Breast epithelium (tissue), 4 donors: Measurements from ENCODE around the gene SCAANT1. TPM values are rescaled to one million over a fixed set of nuclear protein-coding genes. Genes with fewer than 3 reads are reported as not detected.

ENCODE experiments used
- DNase-seq, 2 donors: peaks; one replicate each; pipeline ENCODE4 v3.0.0-alpha.2; 2019; ENCODE audit warnings: low spot score in 2 of 2
- H3K27ac ChIP-seq, 2 donors: fragments of 200-600 bp; sonication (generic) in 1 of 2; one replicate each; pipeline ENCODE4 v1.5.1; 2016 to 2019; ENCODE audit warnings: mild to moderate bottlenecking in 1 of 2
- H3K27me3 ChIP-seq, 2 donors: fragments of 200-600 bp; sonication (generic) in 1 of 2; one replicate each; pipeline versions ENCODE4 v1.5.1 to v1.6.0; 2017 to 2019; ENCODE audit warnings: control low read depth in 1 of 2, mild to moderate bottlenecking in 1 of 2
- H3K36me3 ChIP-seq: fragments of 200-600 bp; one replicate; pipeline ENCODE4 v1.5.1; 2019
- H3K4me1 ChIP-seq, 2 donors: fragments of 200-600 bp; sonication (generic); one replicate each; pipeline ENCODE4 v1.5.1; 2016 to 2019; ENCODE audit warnings: control low read depth in 1 of 2
- H3K4me3 ChIP-seq, 3 donors: fragments of 200-600 bp; sonication (generic); 1 replicate in 2 of 3; 2 replicates in 1 of 3; pipeline ENCODE4 v1.5.1; 2016 to 2019; ENCODE audit warnings: mild to moderate bottlenecking in 3 of 3, moderate library complexity in 2 of 3
- H3K9me3 ChIP-seq, 2 donors: fragments of 200-600 bp; sonication (generic) in 1 of 2; one replicate each; pipeline ENCODE4 v1.5.1; 2016 to 2019; ENCODE audit warnings: control low read depth in 1 of 2
- CTCF ChIP-seq, 3 donors: fragments of 450-650 bp; IDR thresholded peaks; one replicate each; pipeline ENCODE4 v1.5.1; 2016 to 2017; ENCODE audit warnings: antibody characterized with exemption in 3 of 3, mild to moderate bottlenecking in 3 of 3, moderate library complexity in 3 of 3
- POLR2A ChIP-seq: fragments of 450-650 bp; IDR thresholded peaks from one replicate; pipeline ENCODE4 v1.6.1; 2016; ENCODE audit warnings: antibody characterized with exemption, mild to moderate bottlenecking, moderate library complexity
- POLR2AphosphoS5 ChIP-seq, 3 donors: sonication (generic); formaldehyde crosslinking; IDR thresholded peaks; one replicate each; pipeline ENCODE4 v1.6.1; 2017; ENCODE audit warnings: antibody characterized with exemption in 3 of 3
- intact Hi-C: fragments of 100-400 bp; cut with DNase I; formaldehyde crosslinking; loops from one replicate; pipeline ENCODE4 v1.15.1; 2023; ENCODE audit warnings: low total_unique reads
- total RNA-seq, 3 donors: library from RNA; depleted of rRNA; stranded (reverse); fragments of >200 nt; gene quantifications; one replicate each; pipeline ENCODE4 v1.1.0, GENCODE V29; 2016

SCAANT1 gene
- total RNA-seq = not detected

GRCh38 chr3:63911873-63912767 lies at the start of gene SCAANT1:
Gene SCAANT1, minus strand, starts transcription at chr3:63912383.
- peak; percentile 17 for TF ChIP-seq POLR2A
- TF ChIP-seq CTCF (IDR thresholded peaks at IDR 0.05) = peak; percentile 0 to 39 (median 30)
- peak; percentile 26 to 69 (median 40) for TF ChIP-seq POLR2AphosphoS5 (IDR thresholded peaks at IDR 0.05)
- H3K4me1 ChIP-seq = peaks cover 5 to 6% of the 10 kb centered on the region in 2 donors
- DNase-seq = peak; percentile 80 to 85
- peak within 1 kb of the TSS; percentile 89 to 96 (median 95) for H3K4me3 ChIP-seq
- H3K9me3 ChIP-seq = no peaks in the 10 kb centered on the region
- H3K27me3 ChIP-seq = no peaks in the 10 kb centered on the region
- no peaks in the 10 kb centered on the region for H3K36me3 ChIP-seq
- peak within 1 kb of the TSS; percentile 99 for H3K27ac ChIP-seq
- intact Hi-C loops = no loop called here

GRCh38 chr3:63961891-63962290 lies 49.7 kb upstream of the SCAANT1 start:
- H3K36me3 ChIP-seq = no peaks in the 10 kb centered on the region
- no peaks in the 10 kb centered on the region for H3K27me3 ChIP-seq
- intact Hi-C loops = no loop called here
- TF ChIP-seq POLR2AphosphoS5 (IDR thresholded peaks at IDR 0.05) = no peak
- TF ChIP-seq POLR2A = no peak
- TF ChIP-seq CTCF (IDR thresholded peaks at IDR 0.05) = peak in 2 of 3 donors; percentile 67 to 74
- no peaks in the 10 kb centered on the region for H3K9me3 ChIP-seq
- H3K27ac ChIP-seq = no peak overlapping the region
- H3K4me3 ChIP-seq = no peak overlapping the region
- peaks cover 0 to 12% of the 10 kb centered on the region in 2 donors for H3K4me1 ChIP-seq
- no peak for DNase-seq

- Histone ChIP-seq H3K27ac (peak overlapping the region in 1 of 2 donors; percentile 45), H3K27me3 (no peaks in the 10 kb centered on the region), H3K9me3 (no peaks in the 10 kb centered on the region), H3K4me3 (peak overlapping the region; percentile 14 to 51 (median 16)), H3K4me1 (peaks cover 0 to 7% of the 10 kb centered on the region in 2 donors), H3K36me3 (no peaks in the 10 kb centered on the region)
- TF ChIP-seq POLR2A (no peak), POLR2AphosphoS5 (IDR thresholded peaks at IDR 0.05) (peak in 1 of 3 donors; percentile 10)
- DNase-seq = no peak
- intact Hi-C loops = no loop called here
Observed at GRCh38 chr3:63960048-63960711, 48.0 kb upstream of the SCAANT1 start.

- H3K9me3 ChIP-seq = no peaks in the 10 kb centered on the region
- no peaks in the 10 kb centered on the region for H3K27me3 ChIP-seq
- no peaks in the 10 kb centered on the region for H3K36me3 ChIP-seq
- H3K4me1 ChIP-seq = peaks cover 0 to 1% of the 10 kb centered on the region in 2 donors
- DNase-seq = no peak
- TF ChIP-seq POLR2A (no peak), CTCF (IDR thresholded peaks at IDR 0.05) (no peak), POLR2AphosphoS5 (IDR thresholded peaks at IDR 0.05) (no peak)
- no peak overlapping the region for H3K27ac ChIP-seq
- intact Hi-C loops = no loop called here
- no peak overlapping the region for H3K4me3 ChIP-seq
Observed at GRCh38 chr3:63959146-63959545, 47.0 kb upstream of the SCAANT1 start.

GRCh38 chr3:63955830-63956545 lies 43.8 kb upstream of the SCAANT1 start:
- Histone ChIP-seq H3K4me1 (no peaks in the 10 kb centered on the region), H3K9me3 (no peaks in the 10 kb centered on the region), H3K4me3 (no peak overlapping the region), H3K27me3 (no peaks in the 10 kb centered on the region), H3K36me3 (no peaks in the 10 kb centered on the region), H3K27ac (no peak overlapping the region)
- no peak for DNase-seq
- TF ChIP-seq CTCF (IDR thresholded peaks at IDR 0.05) (no peak), POLR2AphosphoS5 (IDR thresholded peaks at IDR 0.05) (no peak), POLR2A (no peak)
- intact Hi-C loops = no loop called here
